Measurements from ENCODE around the gene SDK1.

SDK1 gene

GRCh38 chr7:4129481-4130122 is 828.5 kb downstream of the SDK1 start:
- DNase-seq: no peak

- no peak for DNase-seq
These were observed 830.0 kb downstream of the SDK1 start for GRCh38 chr7:4131063-4131462.

- DNase-seq: no peak
These were observed 831.2 kb downstream of the SDK1 start for GRCh38 chr7:4132221-4132620.

- DNase-seq: no peak
These were observed 832.5 kb downstream of the SDK1 start for GRCh38 chr7:4133491-4134044.

GRCh38 chr7:4134204-4134603 is 833.2 kb downstream of the SDK1 start:
- no peak for DNase-seq

GRCh38 chr7:4134631-4135030 is 833.6 kb downstream of the SDK1 start:
- no peak for DNase-seq

- DNase-seq: no peak
These were observed 834.2 kb downstream of the SDK1 start for GRCh38 chr7:4135301-4135700.

- no peak for DNase-seq
These were observed 835.0 kb downstream of the SDK1 start for GRCh38 chr7:4136036-4136435.

- no peak for DNase-seq
These were observed 835.6 kb downstream of the SDK1 start for GRCh38 chr7:4136501-4137110.

GRCh38 chr7:4137552-4137951 is 836.5 kb downstream of the SDK1 start:
- DNase-seq: no peak

- DNase-seq: no peak
These were observed 837.8 kb downstream of the SDK1 start for GRCh38 chr7:4138866-4139265.

- no peak for DNase-seq
These were observed 838.9 kb downstream of the SDK1 start for GRCh38 chr7:4139656-4140625.

- DNase-seq: no peak
These were observed 839.9 kb downstream of the SDK1 start for GRCh38 chr7:4140933-4141332.

- no peak for DNase-seq
These were observed 842.0 kb downstream of the SDK1 start for GRCh38 chr7:4143006-4143405.

GRCh38 chr7:4143511-4144171 is 842.6 kb downstream of the SDK1 start:
- no peak for DNase-seq

- DNase-seq: no peak
These were observed 843.2 kb downstream of the SDK1 start for GRCh38 chr7:4144172-4144701.

GRCh38 chr7:4144811-4145510 is 843.9 kb downstream of the SDK1 start:
- DNase-seq: peak; percentile 49

GRCh38 chr7:4145576-4145975 is 844.5 kb downstream of the SDK1 start:
- DNase-seq: no peak

GRCh38 chr7:4147926-4148620 is 847.0 kb downstream of the SDK1 start:
- no peak for DNase-seq

GRCh38 chr7:4149236-4149635 is 848.2 kb downstream of the SDK1 start:
- DNase-seq: no peak

- DNase-seq: no peak
These were observed 848.6 kb downstream of the SDK1 start for GRCh38 chr7:4149645-4150044.
